ENCODE measurements around the gene TCERG1L.

The TCERG1L gene

GRCh38 chr10:131311661-131312477 is at the start of gene TCERG1L:
TSS of gene TCERG1L (minus strand) at chr10:131311721. CDS start at chr10:131311635, 86 bp downstream.
- no peaks in the 10 kb centered on the region for H3K4me1 Mint-ChIP-seq
- ATAC-seq = peak; percentile 6
- H3K27ac Mint-ChIP-seq = no peak within 1 kb of the TSS
- H3K36me3 Mint-ChIP-seq = no peaks in the 10 kb centered on the region
- no peaks in the 10 kb centered on the region for H3K9me3 Mint-ChIP-seq
- H3K27me3 Mint-ChIP-seq = peaks cover 70% of the 10 kb centered on the region
- H3K4me3 Mint-ChIP-seq = peak within 1 kb of the TSS; percentile 18

- no peaks in the 10 kb centered on the region for H3K4me1 Mint-ChIP-seq
- no peak overlapping the region for H3K4me3 Mint-ChIP-seq
- no peaks in the 10 kb centered on the region for H3K27me3 Mint-ChIP-seq
- no peaks in the 10 kb centered on the region for H3K36me3 Mint-ChIP-seq
- H3K9me3 Mint-ChIP-seq = peaks cover 7% of the 10 kb centered on the region
- H3K27ac Mint-ChIP-seq = no peak overlapping the region
- no peak for ATAC-seq
Measured at GRCh38 chr10:131358741-131359442, 47.4 kb upstream of the TCERG1L start.

GRCh38 chr10:131356442-131356841 is 44.9 kb upstream of the TCERG1L start:
- Mint-ChIP-seq H3K36me3 (no peaks in the 10 kb centered on the region), H3K4me3 (no peak overlapping the region), H3K4me1 (no peaks in the 10 kb centered on the region), H3K27me3 (no peaks in the 10 kb centered on the region), H3K27ac (no peak overlapping the region), H3K9me3 (peaks cover 3% of the 10 kb centered on the region)
- no peak for ATAC-seq

- Mint-ChIP-seq H3K4me1 (no peaks in the 10 kb centered on the region), H3K9me3 (peaks cover 2% of the 10 kb centered on the region), H3K27ac (no peak overlapping the region), H3K36me3 (no peaks in the 10 kb centered on the region), H3K27me3 (no peaks in the 10 kb centered on the region), H3K4me3 (no peak overlapping the region)
- ATAC-seq = no peak
Measured at GRCh38 chr10:131355881-131356280, 44.4 kb upstream of the TCERG1L start.

- H3K27ac Mint-ChIP-seq = no peak overlapping the region
- H3K9me3 Mint-ChIP-seq = no peaks in the 10 kb centered on the region
- H3K4me3 Mint-ChIP-seq = no peak overlapping the region
- no peaks in the 10 kb centered on the region for H3K4me1 Mint-ChIP-seq
- H3K36me3 Mint-ChIP-seq = no peaks in the 10 kb centered on the region
- H3K27me3 Mint-ChIP-seq = no peaks in the 10 kb centered on the region
- no peak for ATAC-seq
Measured at GRCh38 chr10:131355056-131355455, 43.5 kb upstream of the TCERG1L start.

GRCh38 chr10:131354380-131354779 is 42.9 kb upstream of the TCERG1L start:
- H3K27me3 Mint-ChIP-seq = no peaks in the 10 kb centered on the region
- no peaks in the 10 kb centered on the region for H3K36me3 Mint-ChIP-seq
- no peak overlapping the region for H3K4me3 Mint-ChIP-seq
- H3K27ac Mint-ChIP-seq = no peak overlapping the region
- H3K9me3 Mint-ChIP-seq = no peaks in the 10 kb centered on the region
- ATAC-seq = no peak
- no peaks in the 10 kb centered on the region for H3K4me1 Mint-ChIP-seq

- Mint-ChIP-seq H3K4me3 (no peak overlapping the region), H3K27me3 (no peaks in the 10 kb centered on the region), H3K27ac (no peak overlapping the region), H3K36me3 (no peaks in the 10 kb centered on the region), H3K4me1 (no peaks in the 10 kb centered on the region), H3K9me3 (no peaks in the 10 kb centered on the region)
- peak; percentile 36 for ATAC-seq
Measured at GRCh38 chr10:131352765-131353290, 41.3 kb upstream of the TCERG1L start.

- ATAC-seq = no peak
- H3K27me3 Mint-ChIP-seq = no peaks in the 10 kb centered on the region
Measured at GRCh38 chr10:131350660-131351059, 39.1 kb upstream of the TCERG1L start.

GRCh38 chr10:131350245-131350644 is 38.7 kb upstream of the TCERG1L start:
- ATAC-seq = no peak
- H3K9me3 Mint-ChIP-seq = peaks cover 5% of the 10 kb centered on the region
- H3K4me3 Mint-ChIP-seq = no peak overlapping the region
- H3K27me3 Mint-ChIP-seq = no peaks in the 10 kb centered on the region
- H3K27ac Mint-ChIP-seq = no peak overlapping the region
- peaks cover 6% of the 10 kb centered on the region for H3K36me3 Mint-ChIP-seq
- no peaks in the 10 kb centered on the region for H3K4me1 Mint-ChIP-seq

More at GRCh38 chr10:131350660-131351059, 39.1 kb upstream of the TCERG1L start:
- H3K4me1 Mint-ChIP-seq = no peaks in the 10 kb centered on the region
- peaks cover 6% of the 10 kb centered on the region for H3K36me3 Mint-ChIP-seq
- H3K4me3 Mint-ChIP-seq = no peak overlapping the region
- H3K27ac Mint-ChIP-seq = no peak overlapping the region
- peaks cover 5% of the 10 kb centered on the region for H3K9me3 Mint-ChIP-seq

GRCh38 chr10:131346456-131346855 is 34.9 kb upstream of the TCERG1L start:
- no peak overlapping the region for H3K27ac Mint-ChIP-seq
- no peak for ATAC-seq
- H3K4me1 Mint-ChIP-seq = no peaks in the 10 kb centered on the region
- H3K4me3 Mint-ChIP-seq = no peak overlapping the region
- H3K27me3 Mint-ChIP-seq = no peaks in the 10 kb centered on the region
- H3K9me3 Mint-ChIP-seq = peaks cover 5% of the 10 kb centered on the region
- peaks cover 6% of the 10 kb centered on the region for H3K36me3 Mint-ChIP-seq

GRCh38 chr10:131345691-131346090 is 34.2 kb upstream of the TCERG1L start:
- ATAC-seq = no peak
- Mint-ChIP-seq H3K27me3 (no peaks in the 10 kb centered on the region), H3K4me3 (no peak overlapping the region), H3K36me3 (peaks cover 6% of the 10 kb centered on the region), H3K9me3 (peaks cover 5% of the 10 kb centered on the region), H3K27ac (no peak overlapping the region), H3K4me1 (no peaks in the 10 kb centered on the region)

- H3K9me3 Mint-ChIP-seq = peaks cover 5% of the 10 kb centered on the region
- H3K4me3 Mint-ChIP-seq = no peak overlapping the region
- peaks cover 6% of the 10 kb centered on the region for H3K36me3 Mint-ChIP-seq
- no peaks in the 10 kb centered on the region for H3K4me1 Mint-ChIP-seq
- no peaks in the 10 kb centered on the region for H3K27me3 Mint-ChIP-seq
- no peak overlapping the region for H3K27ac Mint-ChIP-seq
- ATAC-seq = no peak
Measured at GRCh38 chr10:131344747-131345146, 33.2 kb upstream of the TCERG1L start.

- Mint-ChIP-seq H3K4me1 (no peaks in the 10 kb centered on the region), H3K36me3 (no peaks in the 10 kb centered on the region), H3K9me3 (peaks cover 11% of the 10 kb centered on the region), H3K4me3 (no peak overlapping the region), H3K27me3 (no peaks in the 10 kb centered on the region), H3K27ac (no peak overlapping the region)
- no peak for ATAC-seq
Measured at GRCh38 chr10:131337741-131338140, 26.2 kb upstream of the TCERG1L start.

- Mint-ChIP-seq H3K9me3 (peaks cover 14% of the 10 kb centered on the region), H3K27ac (no peak overlapping the region), H3K27me3 (no peaks in the 10 kb centered on the region), H3K4me1 (no peaks in the 10 kb centered on the region), H3K36me3 (no peaks in the 10 kb centered on the region), H3K4me3 (no peak overlapping the region)
- ATAC-seq = no peak
Measured at GRCh38 chr10:131332821-131333220, 21.3 kb upstream of the TCERG1L start.

GRCh38 chr10:131323880-131324279 is 12.4 kb upstream of the TCERG1L start:
- H3K36me3 Mint-ChIP-seq = no peaks in the 10 kb centered on the region
- no peaks in the 10 kb centered on the region for H3K4me1 Mint-ChIP-seq
- no peak overlapping the region for H3K27ac Mint-ChIP-seq
- peaks cover 34% of the 10 kb centered on the region for H3K27me3 Mint-ChIP-seq
- H3K9me3 Mint-ChIP-seq = peaks cover 5% of the 10 kb centered on the region
- no peak overlapping the region for H3K4me3 Mint-ChIP-seq
- no peak for ATAC-seq

- peaks cover 36% of the 10 kb centered on the region for H3K27me3 Mint-ChIP-seq
- H3K4me1 Mint-ChIP-seq = no peaks in the 10 kb centered on the region
- no peak overlapping the region for H3K4me3 Mint-ChIP-seq
- no peak for ATAC-seq
- peaks cover 5% of the 10 kb centered on the region for H3K9me3 Mint-ChIP-seq
- H3K27ac Mint-ChIP-seq = no peak overlapping the region
- no peaks in the 10 kb centered on the region for H3K36me3 Mint-ChIP-seq
Measured at GRCh38 chr10:131323025-131323424, 11.5 kb upstream of the TCERG1L start.

All from stimulated activated memory B cell treated with anti-CD40 and anti-IgM and Interleukin-4, amounts not matched to agents 10 μg/mL and 1 μg/mL and 100 μg/mL, for 72 hours (primary cell).